OCI-LY7 (cell line): ENCODE results near the gene EML6.

ENCODE experiments used
- EZH2phosphoT487 ChIP-seq: fragments of 200-600 bp; sonication (generic); IDR thresholded peaks from 2 replicates; pipeline ENCODE4 v1.6.1; 2018; ENCODE audit warnings: low read depth, borderline replicate concordance, mild to moderate bottlenecking, mixed run types, antibody characterized with exemption, low read length, moderate library complexity, mixed read lengths
- TF ChIP-seq, protein P1 (sequence below): fragments of 200-600 bp; sonication (generic); conservative IDR thresholded peaks from 2 replicates; pipeline ENCODE4 v1.5.1; 2014; ENCODE audit warnings: mild to moderate bottlenecking, antibody characterized with exemption, low read length, moderate library complexity, mixed read lengths

GRCh38 chr2:54924121-54924520 lies 200.7 kb downstream of the EML6 start:
- TF ChIP-seq, protein P1, sequence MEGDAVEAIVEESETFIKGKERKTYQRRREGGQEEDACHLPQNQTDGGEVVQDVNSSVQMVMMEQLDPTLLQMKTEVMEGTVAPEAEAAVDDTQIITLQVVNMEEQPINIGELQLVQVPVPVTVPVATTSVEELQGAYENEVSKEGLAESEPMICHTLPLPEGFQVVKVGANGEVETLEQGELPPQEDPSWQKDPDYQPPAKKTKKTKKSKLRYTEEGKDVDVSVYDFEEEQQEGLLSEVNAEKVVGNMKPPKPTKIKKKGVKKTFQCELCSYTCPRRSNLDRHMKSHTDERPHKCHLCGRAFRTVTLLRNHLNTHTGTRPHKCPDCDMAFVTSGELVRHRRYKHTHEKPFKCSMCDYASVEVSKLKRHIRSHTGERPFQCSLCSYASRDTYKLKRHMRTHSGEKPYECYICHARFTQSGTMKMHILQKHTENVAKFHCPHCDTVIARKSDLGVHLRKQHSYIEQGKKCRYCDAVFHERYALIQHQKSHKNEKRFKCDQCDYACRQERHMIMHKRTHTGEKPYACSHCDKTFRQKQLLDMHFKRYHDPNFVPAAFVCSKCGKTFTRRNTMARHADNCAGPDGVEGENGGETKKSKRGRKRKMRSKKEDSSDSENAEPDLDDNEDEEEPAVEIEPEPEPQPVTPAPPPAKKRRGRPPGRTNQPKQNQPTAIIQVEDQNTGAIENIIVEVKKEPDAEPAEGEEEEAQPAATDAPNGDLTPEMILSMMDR: no peak
- no peak for TF ChIP-seq EZH2phosphoT487
